Measurements from ENCODE around the gene CLP1. TPM values are rescaled to one million over a fixed set of nuclear protein-coding genes. Genes with fewer than 3 reads are reported as not detected.

Gene CLP1
- polyA plus RNA-seq, 1 donor (not counting 4 experiments of a cell fraction or from before 2014, with no cell fraction given), result 25.0 TPM

DNA sequence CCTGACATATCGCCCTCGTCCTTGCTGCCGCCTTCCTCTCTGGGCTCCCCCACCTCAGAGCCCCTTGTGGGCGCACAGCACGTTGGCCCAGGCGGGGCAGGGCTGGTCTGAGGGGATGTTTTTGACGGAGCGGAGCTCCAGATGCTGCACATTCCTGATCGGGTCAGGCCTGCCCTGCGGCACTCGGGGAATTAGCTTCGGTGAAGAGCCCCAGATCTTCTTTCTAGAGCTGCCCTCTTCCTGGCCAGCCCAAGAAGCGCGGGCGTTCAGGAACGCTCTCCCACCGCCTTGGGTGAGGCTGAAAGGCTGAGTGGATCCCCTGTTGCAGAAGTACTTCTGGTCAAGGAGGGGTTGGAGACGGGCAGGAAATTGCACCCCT, 19.9 kb upstream of the CLP1 start:
- no peak for TF ChIP-seq EZH2 (IDR thresholded peaks at IDR 0.05; ENCODE audit: low read length)
- TF ChIP-seq, protein P1, sequence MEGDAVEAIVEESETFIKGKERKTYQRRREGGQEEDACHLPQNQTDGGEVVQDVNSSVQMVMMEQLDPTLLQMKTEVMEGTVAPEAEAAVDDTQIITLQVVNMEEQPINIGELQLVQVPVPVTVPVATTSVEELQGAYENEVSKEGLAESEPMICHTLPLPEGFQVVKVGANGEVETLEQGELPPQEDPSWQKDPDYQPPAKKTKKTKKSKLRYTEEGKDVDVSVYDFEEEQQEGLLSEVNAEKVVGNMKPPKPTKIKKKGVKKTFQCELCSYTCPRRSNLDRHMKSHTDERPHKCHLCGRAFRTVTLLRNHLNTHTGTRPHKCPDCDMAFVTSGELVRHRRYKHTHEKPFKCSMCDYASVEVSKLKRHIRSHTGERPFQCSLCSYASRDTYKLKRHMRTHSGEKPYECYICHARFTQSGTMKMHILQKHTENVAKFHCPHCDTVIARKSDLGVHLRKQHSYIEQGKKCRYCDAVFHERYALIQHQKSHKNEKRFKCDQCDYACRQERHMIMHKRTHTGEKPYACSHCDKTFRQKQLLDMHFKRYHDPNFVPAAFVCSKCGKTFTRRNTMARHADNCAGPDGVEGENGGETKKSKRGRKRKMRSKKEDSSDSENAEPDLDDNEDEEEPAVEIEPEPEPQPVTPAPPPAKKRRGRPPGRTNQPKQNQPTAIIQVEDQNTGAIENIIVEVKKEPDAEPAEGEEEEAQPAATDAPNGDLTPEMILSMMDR (optimal IDR thresholded peaks at IDR 0.05 in 1 of 3, IDR thresholded peaks at IDR 0.05 in 1 of 3, conservative IDR thresholded peaks at IDR 0.05 in 1 of 3; ENCODE audit: extremely low read depth in 1 of 3, insufficient read depth in 2 of 3, low read length in 3 of 3), result no peak
- Histone ChIP-seq H3K79me2 (ENCODE audit: control insufficient read depth, insufficient read depth, low read length) (peaks cover 34% of the 10 kb centered on the region), H2AFZ (ENCODE audit: control insufficient read depth, low read length) (peak overlapping the region; percentile 90), H3K9me3 (ENCODE audit: control insufficient read depth, low read depth, low read length) (no peaks in the 10 kb centered on the region), H3K4me1 (ENCODE audit: control insufficient read depth, extremely low read depth, insufficient read depth, low read length) (peaks cover 49% of the 10 kb centered on the region), H3K9ac (ENCODE audit: control insufficient read depth, extremely low read depth, insufficient read depth, low read length) (peak overlapping the region; percentile 89), H3K4me2 (ENCODE audit: control insufficient read depth, extremely low read depth, insufficient read depth, low read depth, low read length) (peak overlapping the region; percentile 62), H3K4me3 (ENCODE audit: control insufficient read depth in 2 of 3, extremely low read depth in 1 of 3, insufficient read depth in 2 of 3, low read depth in 1 of 3, low read length in 3 of 3) (peak overlapping the region; percentile 93 to 94 (median 93)), H3K27me3 (ENCODE audit: control insufficient read depth, extremely low read depth, insufficient read depth, low read length) (no peaks in the 10 kb centered on the region), H4K20me1 (ENCODE audit: control insufficient read depth, extremely low read depth, insufficient read depth, low read length) (peaks cover 14% of the 10 kb centered on the region), H3K9me1 (ENCODE audit: control insufficient read depth, extremely low read depth, insufficient read depth, low read length) (no peaks in the 10 kb centered on the region), H3K36me3 (ENCODE audit: control insufficient read depth in 2 of 2, extremely low read depth in 1 of 2, insufficient read depth in 2 of 2, low read length in 2 of 2) (peaks cover 4 to 13% of the 10 kb centered on the region in 2 experiments), H3K27ac (ENCODE audit: control insufficient read depth, insufficient read depth, low read length) (peak overlapping the region; percentile 76)
- FAIRE-seq (no peak), DNase-seq (ENCODE audit: low read depth, low spot score) (no peak)
- dilution Hi-C loops (cut with MboI; ENCODE audit: extremely low pct_ligation_motif_present, low sequenced_read_pairs), result no loop called here

DNA sequence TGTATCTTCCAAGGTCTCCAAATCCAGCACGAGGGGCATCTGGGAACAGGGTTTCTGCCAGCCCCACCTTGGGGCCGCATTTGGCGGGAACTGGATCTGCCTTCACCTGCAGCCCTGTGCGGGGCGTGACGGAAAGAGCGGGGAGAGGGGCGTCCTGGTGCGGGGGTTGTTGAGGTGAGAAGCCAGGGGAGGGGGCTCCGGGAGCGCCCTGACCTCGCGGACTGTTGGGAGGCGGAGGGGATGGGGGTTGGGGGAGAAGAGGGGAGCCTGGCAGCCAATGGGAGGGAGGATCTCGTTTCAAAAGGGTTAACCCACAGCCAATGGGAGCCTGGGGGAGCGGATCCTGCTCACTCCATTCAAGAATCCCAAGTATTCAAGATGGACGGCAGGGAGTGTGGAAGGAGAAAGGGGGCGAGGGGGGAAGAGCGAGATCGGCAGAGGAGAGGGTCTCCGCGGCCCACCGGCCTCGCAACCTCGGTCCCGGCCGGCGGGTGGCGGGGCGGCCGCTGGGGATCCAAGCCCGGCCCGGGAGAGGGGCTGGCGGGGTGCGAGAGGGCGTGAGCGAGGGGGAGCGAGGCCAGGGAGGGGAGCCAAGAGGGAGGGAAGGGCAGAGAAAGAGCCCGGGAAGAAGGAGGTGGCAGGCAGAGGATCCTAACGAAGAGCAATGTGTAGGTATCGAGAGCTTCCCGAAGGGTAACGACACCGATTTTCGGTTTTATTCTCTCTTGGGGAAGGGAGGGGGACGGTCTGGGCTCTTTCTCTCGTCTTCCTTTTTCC, 19.4 kb upstream of the CLP1 start:
- H3K36me3 ChIP-seq (ENCODE audit: control insufficient read depth in 2 of 2, extremely low read depth in 1 of 2, insufficient read depth in 2 of 2, low read length in 2 of 2), result peaks cover 4 to 13% of the 10 kb centered on the region in 2 experiments
- peak overlapping the region; percentile 89 for H3K9ac ChIP-seq (ENCODE audit: control insufficient read depth, extremely low read depth, insufficient read depth, low read length)
- no peaks in the 10 kb centered on the region for H3K9me3 ChIP-seq (ENCODE audit: control insufficient read depth, low read depth, low read length)
- peaks cover 14% of the 10 kb centered on the region for H4K20me1 ChIP-seq (ENCODE audit: control insufficient read depth, extremely low read depth, insufficient read depth, low read length)
- H3K27me3 ChIP-seq (ENCODE audit: control insufficient read depth, extremely low read depth, insufficient read depth, low read length), result no peaks in the 10 kb centered on the region
- peaks cover 34% of the 10 kb centered on the region for H3K79me2 ChIP-seq (ENCODE audit: control insufficient read depth, insufficient read depth, low read length)
- H3K4me1 ChIP-seq (ENCODE audit: control insufficient read depth, extremely low read depth, insufficient read depth, low read length), result peaks cover 49% of the 10 kb centered on the region
- TF ChIP-seq, protein P1 (optimal IDR thresholded peaks at IDR 0.05 in 1 of 3, IDR thresholded peaks at IDR 0.05 in 1 of 3, conservative IDR thresholded peaks at IDR 0.05 in 1 of 3; ENCODE audit: extremely low read depth in 1 of 3, insufficient read depth in 2 of 3, low read length in 3 of 3), result no peak
- no peak for TF ChIP-seq EZH2 (IDR thresholded peaks at IDR 0.05; ENCODE audit: low read length)
- no peak for DNase-seq (ENCODE audit: low read depth, low spot score)
- H3K4me3 ChIP-seq (ENCODE audit: control insufficient read depth in 2 of 3, extremely low read depth in 1 of 3, insufficient read depth in 2 of 3, low read depth in 1 of 3, low read length in 3 of 3), result peak overlapping the region; percentile 93 to 94 (median 93)
- no peaks in the 10 kb centered on the region for H3K9me1 ChIP-seq (ENCODE audit: control insufficient read depth, extremely low read depth, insufficient read depth, low read length)
- peak overlapping the region; percentile 87 for H3K4me2 ChIP-seq (ENCODE audit: control insufficient read depth, extremely low read depth, insufficient read depth, low read depth, low read length)
- dilution Hi-C loops (cut with MboI; ENCODE audit: extremely low pct_ligation_motif_present, low sequenced_read_pairs), result no loop called here
- peak overlapping the region; percentile 76 for H3K27ac ChIP-seq (ENCODE audit: control insufficient read depth, insufficient read depth, low read length)
- FAIRE-seq, result peak; percentile 88
- peak overlapping the region; percentile 90 for H2AFZ ChIP-seq (ENCODE audit: control insufficient read depth, low read length)
